PC-9 (cell line): ENCODE results near the gene CPEB2. TPM values are rescaled to one million over a fixed set of nuclear protein-coding genes. Genes with fewer than 3 reads are reported as not detected.

Experiments used
- BruUV-seq: library from RNA; stranded (reverse); fragments of 400-500 nt; replicated peaks from 2 replicates; lab custom pipeline; 2021; lab: Mats Ljungman, UMichigan
- CTCF ChIA-PET: fragments of 300-600 bp; sonication (Branson Sonifier 250); formaldehyde crosslinking; loops from one replicate; lab custom pipeline; 2022; ENCODE audit warnings: antibody characterized with exemption; lab: Charles Lee
- POLR2A ChIA-PET: fragments of 300-600 bp; sonication (Branson Sonifier 250); formaldehyde crosslinking; loops from one replicate; lab custom pipeline; 2022; ENCODE audit warnings: antibody characterized with exemption; ENCODE audit not compliant: unreplicated experiment; lab: Charles Lee
- DNase-seq, 2 experiments: peaks; one replicate each; pipeline versions ENCODE4 v3.0.0 to v3.0.0-alpha.2; 2015 to 2022; ENCODE audit warnings: mixed read lengths in 1 of 2
- H2AFZ ChIP-seq: fragments of 200-600 bp; sonication (generic); 2 replicates; pipeline ENCODE4 v1.8.1; 2017; ENCODE audit warnings: antibody characterized with exemption
- H3F3A ChIP-seq: fragments of 200-600 bp; sonication (generic); 2 replicates; pipeline ENCODE4 v1.8.1; 2017; ENCODE audit warnings: antibody characterized with exemption, mild to moderate bottlenecking, low read depth; ENCODE audit not compliant: insufficient read depth
- H3K27ac ChIP-seq: fragments of 200-600 bp; sonication (generic); 2 replicates; pipeline ENCODE4 v1.6.1; 2016; ENCODE audit warnings: mixed run types
- H3K27me3 ChIP-seq: fragments of 200-600 bp; sonication (generic); 2 replicates; pipeline ENCODE4 v1.6.1; 2016; ENCODE audit warnings: low read depth, mixed run types; ENCODE audit not compliant: insufficient read depth
- H3K36me3 ChIP-seq: fragments of 200-600 bp; sonication (generic); 2 replicates; pipeline ENCODE4 v1.6.1; 2016; ENCODE audit warnings: low read depth, mixed run types
- H3K4me1 ChIP-seq: fragments of 200-600 bp; sonication (generic); replicated peaks from 2 replicates; pipeline ENCODE4 v1.6.1; 2016; ENCODE audit warnings: mixed run types; ENCODE audit not compliant: insufficient read depth
- H3K4me2 ChIP-seq: fragments of 200-600 bp; sonication (generic); 2 replicates; pipeline ENCODE4 v1.6.1; 2017; ENCODE audit warnings: mixed run types
- H3K4me3 ChIP-seq: fragments of 200-600 bp; sonication (generic); 2 replicates; pipeline ENCODE4 v1.6.1; 2016; ENCODE audit warnings: mixed run types
- H3K79me2 ChIP-seq: fragments of 200-600 bp; sonication (generic); 2 replicates; pipeline ENCODE4 v1.6.1; 2017; ENCODE audit warnings: low read depth, mixed run types
- H3K9me2 ChIP-seq: fragments of 200-600 bp; sonication (generic); 2 replicates; pipeline ENCODE4 v1.8.1; 2017; ENCODE audit warnings: mild to moderate bottlenecking; ENCODE audit not compliant: insufficient read depth
- H3K9me3 ChIP-seq: fragments of 200-600 bp; sonication (generic); 2 replicates; pipeline ENCODE4 v1.8.1; 2016; ENCODE audit warnings: low read depth; ENCODE audit not compliant: insufficient read depth
- H4K20me1 ChIP-seq: fragments of 200-600 bp; sonication (generic); 2 replicates; pipeline ENCODE4 v1.8.1; 2017; ENCODE audit not compliant: insufficient read depth
- CTCF ChIP-seq: fragments of 200-600 bp; sonication (generic); conservative IDR thresholded peaks from 2 replicates; pipeline ENCODE4 v1.6.1; 2017; ENCODE audit warnings: mixed run types, antibody characterized with exemption, mild to moderate bottlenecking, moderate library complexity
- EZH2 ChIP-seq: fragments of 200-600 bp; sonication (generic); IDR thresholded peaks from 2 replicates; pipeline ENCODE4 v1.8.0; 2017; ENCODE audit warnings: antibody characterized with exemption, low read depth
- intact Hi-C: fragments of 100-400 bp; cut with micrococcal nuclease; formaldehyde crosslinking; loops from one replicate; pipeline ENCODE4 v1.10.0; 2022; ENCODE audit not compliant: unreplicated experiment
- total RNA-seq: library from RNA; stranded (reverse); gene quantifications from 2 replicates; pipeline ENCODE4 v1.2.3, GENCODE V29; 2021

CPEB2 gene
- total RNA-seq, 1 experiment from 2014 or later, result 9.4 TPM

- no peak for DNase-seq
- H3K4me1 ChIP-seq, result peaks cover 21% of the 10 kb centered on the region; the same call in 1 of the 2 replicates
- H3K9me3 ChIP-seq, result no peaks in the 10 kb centered on the region
- POLR2A ChIA-PET, result no interaction called here
- peaks cover 11% of the 10 kb centered on the region; the same call in 1 of the 2 replicates for H3F3A ChIP-seq
- intact Hi-C loops, result loop anchor here (1.0 to 10.0 kb wide), 6 partner anchors 157 to 1085 kb away; partner anchors contain the start of gene FBXL5
- peaks cover 23% of the 10 kb centered on the region for H3K79me2 ChIP-seq
- H3K9me2 ChIP-seq, result no peaks in the 10 kb centered on the region
- H3K27ac ChIP-seq, result peak overlapping the region; percentile 21; the same call in 1 of the 2 replicates
- TF ChIP-seq EZH2, result no peak
- no peak for TF ChIP-seq CTCF
- BruUV-seq, result no TSS peak
- H3K27me3 ChIP-seq, result no peaks in the 10 kb centered on the region
- H2AFZ ChIP-seq, result no peak overlapping the region; the same call in 1 of the 2 replicates
- H3K36me3 ChIP-seq, result no peaks in the 10 kb centered on the region; the same call in 1 of the 2 replicates
- peak overlapping the region; percentile 79 for H3K4me2 ChIP-seq
- peak overlapping the region; percentile 60 for H3K4me3 ChIP-seq
- CTCF ChIA-PET, result interaction anchor here (0.7 kb wide), 1 partner anchor 165 kb away, joined by 4 read pairs; no protein-coding TSS in a partner anchor
- no peaks in the 10 kb centered on the region for H4K20me1 ChIP-seq
These were observed 3.3 kb downstream of the CPEB2 start for GRCh38 chr4:15005474-15006115.

- POLR2A ChIA-PET, result no interaction called here
- DNase-seq, result no peak
- Histone ChIP-seq H3K9me3 (no peaks in the 10 kb centered on the region), H3K79me2 (peaks cover 23% of the 10 kb centered on the region), H3K4me3 (peak overlapping the region; percentile 60; the same call in 1 of the 2 replicates), H3K4me2 (peak overlapping the region; percentile 79), H2AFZ (no peak overlapping the region), H3K27me3 (no peaks in the 10 kb centered on the region), H3K9me2 (no peaks in the 10 kb centered on the region), H4K20me1 (no peaks in the 10 kb centered on the region), H3K4me1 (peaks cover 15% of the 10 kb centered on the region; the same call in 1 of the 2 replicates), H3K27ac (no peak overlapping the region), H3F3A (peaks cover 2% of the 10 kb centered on the region; the same call in 1 of the 2 replicates), H3K36me3 (no peaks in the 10 kb centered on the region; the same call in 1 of the 2 replicates)
- TF ChIP-seq EZH2 (no peak), CTCF (peak; percentile 68)
- intact Hi-C loops, result loop anchor here (1.0 to 10.0 kb wide), 4 partner anchors 156 to 448 kb away; no protein-coding TSS in a partner anchor
- no TSS peak for BruUV-seq
- CTCF ChIA-PET, result no interaction called here
These were observed 4.2 kb downstream of the CPEB2 start for GRCh38 chr4:15006416-15007024.

GRCh38 chr4:15007201-15007600, 4.9 kb downstream of the CPEB2 start:
- no TSS peak for BruUV-seq
- no peaks in the 10 kb centered on the region; the same call in 1 of the 2 replicates for H3F3A ChIP-seq
- H2AFZ ChIP-seq, result no peak overlapping the region
- no peak for DNase-seq
- H3K4me1 ChIP-seq, result peaks cover 15% of the 10 kb centered on the region; the same call in 1 of the 2 replicates
- no peaks in the 10 kb centered on the region for H3K9me3 ChIP-seq
- peaks cover 23% of the 10 kb centered on the region for H3K79me2 ChIP-seq
- TF ChIP-seq EZH2 (no peak), CTCF (no peak)
- no peaks in the 10 kb centered on the region; the same call in 1 of the 2 replicates for H3K36me3 ChIP-seq
- H3K4me2 ChIP-seq, result no peak overlapping the region
- H3K27ac ChIP-seq, result no peak overlapping the region
- no peaks in the 10 kb centered on the region for H3K9me2 ChIP-seq
- no peak overlapping the region for H3K4me3 ChIP-seq
- H4K20me1 ChIP-seq, result no peaks in the 10 kb centered on the region
- CTCF ChIA-PET, result no interaction called here
- intact Hi-C loops, result loop anchor here (10.0 kb wide), 3 partner anchors 222 to 448 kb away; no protein-coding TSS in a partner anchor
- H3K27me3 ChIP-seq, result no peaks in the 10 kb centered on the region
- POLR2A ChIA-PET, result no interaction called here
